IMR-90 (cell line): ENCODE results near the gene EGFR. TPM values are rescaled to one million over a fixed set of nuclear protein-coding genes. Genes with fewer than 3 reads are reported as not detected.

Source experiments
- ATAC-seq: fragments of 200-7000 bp; cut with Tn5 transposase; 2 replicates; pipeline ENCODE4 v1.9.1; 2020; ENCODE audit warnings: low read depth, mild to moderate bottlenecking, moderate library complexity
- BruUV-seq: library from RNA; stranded (reverse); fragments of 400-500 nt; replicated peaks from 2 replicates; lab custom pipeline; 2021; lab: Mats Ljungman, UMichigan
- CTCF ChIA-PET: fragments of 300-600 bp; formaldehyde crosslinking; extraction: SDS; loops from one replicate; lab custom pipeline; 2021; ENCODE audit warnings: antibody characterized with exemption; lab: Yijun Ruan, JAX
- POLR2A ChIA-PET: fragments of 300-600 bp; sonication (Branson Sonifier 250); formaldehyde crosslinking; loops from one replicate; lab custom pipeline; 2022; ENCODE audit warnings: antibody characterized with exemption; ENCODE audit not compliant: unreplicated experiment; lab: Charles Lee
- DNase-seq: peaks from one replicate; pipeline ENCODE4 v3.0.0; 2013
- H2AFZ ChIP-seq: replicated peaks from 2 replicates; pipeline ENCODE3; 2013; ENCODE audit warnings: low read length, mild to moderate bottlenecking; ENCODE audit not compliant: poor library complexity
- H2AK5ac ChIP-seq: 2 replicates; pipeline ENCODE4 v1.6.1; 2013; ENCODE audit warnings: low read depth, low read length, inconsistent platforms
- H2AK9ac ChIP-seq: replicated peaks from 2 replicates; pipeline ENCODE3; 2013; ENCODE audit warnings: mild to moderate bottlenecking, low read depth, low read length, moderate library complexity; ENCODE audit not compliant: poor library complexity
- H2BK120ac ChIP-seq: 2 replicates; pipeline ENCODE4 v1.6.1; 2013; ENCODE audit warnings: low read depth, low read length, inconsistent platforms
- H2BK15ac ChIP-seq: 3 replicates; pipeline ENCODE4 v1.6.1; 2013; ENCODE audit warnings: low read depth, low read length, inconsistent platforms
- H2BK20ac ChIP-seq: 2 replicates; pipeline ENCODE4 v1.6.1; 2013; ENCODE audit warnings: low read depth, mild to moderate bottlenecking, inconsistent platforms, low read length, moderate library complexity
- H2BK5ac ChIP-seq: 2 replicates; pipeline ENCODE4 v1.6.1; 2013; ENCODE audit warnings: mild to moderate bottlenecking, low read depth, low read length, inconsistent platforms; ENCODE audit not compliant: poor library complexity, severe bottlenecking
- H3K14ac ChIP-seq: replicated peaks from 2 replicates; pipeline ENCODE4 v1.6.1; 2013; ENCODE audit warnings: low read depth, low read length, inconsistent platforms
- H3K18ac ChIP-seq: 2 replicates; pipeline ENCODE4 v1.6.1; 2013; ENCODE audit warnings: low read depth, low read length, control low read depth
- H3K23ac ChIP-seq: 2 replicates; pipeline ENCODE4 v1.6.1; 2013; ENCODE audit warnings: low read depth, low read length, inconsistent platforms
- H3K27ac ChIP-seq: 2 replicates; pipeline ENCODE4 v1.5.1; 2013; ENCODE audit warnings: mild to moderate bottlenecking, control low read depth, low read length; ENCODE audit not compliant: insufficient read depth
- H3K27me3 ChIP-seq: 2 replicates; pipeline ENCODE4 v1.6.1; 2013; ENCODE audit warnings: low read length; ENCODE audit not compliant: control insufficient read depth, insufficient read depth
- H3K36me3 ChIP-seq: 2 replicates; pipeline ENCODE4 v1.6.1; 2013; ENCODE audit warnings: low read length, mixed read lengths; ENCODE audit not compliant: control insufficient read depth, insufficient read depth
- H3K4ac ChIP-seq: 2 replicates; pipeline ENCODE4 v1.6.1; 2013; ENCODE audit warnings: low read depth, low read length, inconsistent platforms
- H3K4me1 ChIP-seq: 2 replicates; pipeline ENCODE4 v1.6.1; 2013; ENCODE audit warnings: low read length, mixed read lengths; ENCODE audit not compliant: control insufficient read depth, insufficient read depth
- H3K4me2 ChIP-seq: 2 replicates; pipeline ENCODE4 v1.6.1; 2013; ENCODE audit warnings: low read depth, mild to moderate bottlenecking, control low read depth, low read length, moderate library complexity
- H3K4me3 ChIP-seq: 2 replicates; pipeline ENCODE4 v1.5.1; 2013; ENCODE audit warnings: low read depth, mild to moderate bottlenecking, control low read depth, low read length, moderate library complexity; ENCODE audit not compliant: insufficient read depth
- H3K56ac ChIP-seq: 2 replicates; pipeline ENCODE4 v1.6.1; 2013; ENCODE audit warnings: low read length, inconsistent platforms; ENCODE audit not compliant: insufficient read depth; ENCODE audit errors: extremely low read depth
- H3K79me1 ChIP-seq, 2 experiments: 2 replicates each; pipeline ENCODE4 v1.6.1; 2013; ENCODE audit warnings: low read length in 2 of 2, inconsistent platforms in 1 of 2, low read depth in 1 of 2
- H3K9ac ChIP-seq: 2 replicates; pipeline ENCODE4 v1.6.1; 2013; ENCODE audit warnings: low read depth, low read length, control low read depth
- H3K9me1 ChIP-seq: 2 replicates; pipeline ENCODE4 v1.6.1; 2013; ENCODE audit warnings: low read length, inconsistent platforms; ENCODE audit not compliant: insufficient read depth
- H3K9me3 ChIP-seq: 2 replicates; pipeline ENCODE4 v1.6.1; 2013; ENCODE audit warnings: low read length; ENCODE audit not compliant: control insufficient read depth, insufficient read depth
- H4K20me1 ChIP-seq: 2 replicates; pipeline ENCODE4 v1.6.1; 2013; ENCODE audit warnings: low read length, inconsistent platforms; ENCODE audit not compliant: insufficient read depth
- H4K5ac ChIP-seq: 2 replicates; pipeline ENCODE4 v1.6.1; 2013; ENCODE audit warnings: mild to moderate bottlenecking, low read depth, low read length, control low read depth
- H4K8ac ChIP-seq, 2 experiments: 2 replicates each; pipeline ENCODE4 v1.6.1; 2013; ENCODE audit warnings: low read depth in 2 of 2, low read length in 2 of 2, control low read depth in 1 of 2, inconsistent platforms in 1 of 2
- H4K91ac ChIP-seq: 2 replicates; pipeline ENCODE4 v1.6.1; 2013; ENCODE audit warnings: low read depth, low read length, inconsistent platforms; ENCODE audit not compliant: insufficient read depth
- BHLHE40 ChIP-seq: fragments of 150-350 bp; IDR thresholded peaks from 2 replicates; pipeline ENCODE4 v1.6.1; 2016; ENCODE audit warnings: mild to moderate bottlenecking, low read depth, low read length
- CTCF ChIP-seq: conservative IDR thresholded peaks from 2 replicates; pipeline ENCODE4 v1.5.1; 2012; ENCODE audit warnings: mild to moderate bottlenecking, low read depth, low read length, improper control_type of control experiment
- ELK1 ChIP-seq: fragments of 150-350 bp; IDR thresholded peaks from 2 replicates; pipeline ENCODE4 v1.6.1; 2016; ENCODE audit warnings: low read depth, mild to moderate bottlenecking, low read length, moderate library complexity, borderline replicate concordance
- MAFK ChIP-seq: IDR thresholded peaks from 2 replicates; pipeline ENCODE4 v1.6.1; 2012; ENCODE audit warnings: low read depth, low read length, improper control_type of control experiment
- MAZ ChIP-seq: IDR thresholded peaks from 2 replicates; pipeline ENCODE4 v1.6.1; 2012; ENCODE audit warnings: low read depth, mild to moderate bottlenecking, low read length, improper control_type of control experiment, moderate library complexity, borderline replicate concordance
- SMC3 ChIP-seq: fragments of 150-350 bp; IDR thresholded peaks from 2 replicates; pipeline ENCODE4 v1.6.1; 2016; ENCODE audit warnings: low read depth, mild to moderate bottlenecking, antibody characterized with exemption, low read length, moderate library complexity
- USF2 ChIP-seq: fragments of 150-350 bp; IDR thresholded peaks from 2 replicates; pipeline ENCODE4 v1.6.1; 2017; ENCODE audit warnings: mild to moderate bottlenecking, antibody characterized with exemption, low read length, low read depth
- WGBS, 2 experiments: methylation state at CpG; one replicate each; pipeline versions ENCODE4 v1.1.5 to v1.1.7; 2013; ENCODE audit warnings: missing lambda C conversion rate in 2 of 2; ENCODE audit not compliant: insufficient read length in 1 of 2; ENCODE audit errors: extremely low coverage in 2 of 2; 5-methylcytosine and 5-hydroxymethylcytosine counted together
- dilution Hi-C: fragments of 300-500 bp; cut with HindIII; formaldehyde crosslinking; loops from one replicate; pipeline ENCODE4 v1.14.3; 2018; ENCODE audit warnings: low sequenced_read_pairs; ENCODE audit not compliant: unreplicated experiment
- in situ Hi-C: fragments of 300-500 bp; cut with MboI; formaldehyde crosslinking; loops from 3 replicates; pipeline ENCODE4 v1.14.3; 2019; ENCODE audit warnings: low sequenced_read_pairs, inconsistent platforms, mixed read lengths
- intact Hi-C: fragments of 100-400 bp; cut with micrococcal nuclease; formaldehyde crosslinking; loops from 2 replicates; pipeline ENCODE4 v1.10.0; 2022
- polyA plus RNA-seq, 3 experiments: library from polyadenylated mRNA; depleted of rRNA; stranded (reverse); fragments of >200 nt; gene quantifications; 2 replicates each; pipeline ENCODE4 v1.2.3, GENCODE V29; 2012; ENCODE audit warnings: low replicate concordance in 1 of 3
- total RNA-seq: library from RNA; depleted of rRNA; stranded (reverse); fragments of >200 nt; gene quantifications from 2 replicates; pipeline ENCODE4 v1.2.3, GENCODE V29; 2012

Gene EGFR
- total and polyA plus RNA-seq, 2 of the 4 experiments (the other 2 are of a cell fraction), result 36.9 to 60.4 TPM

GRCh38 chr7:55236476-55236875 is 217.7 kb downstream of the EGFR start:
- no peak overlapping the region for H3K4ac ChIP-seq
- H3K56ac ChIP-seq, result no peak overlapping the region
- H3K9ac ChIP-seq, result no peak overlapping the region
- H3K79me1 ChIP-seq, result no peaks in the 10 kb centered on the region
- H4K20me1 ChIP-seq, result no peaks in the 10 kb centered on the region
- no peaks in the 10 kb centered on the region for H3K36me3 ChIP-seq
- H3K18ac ChIP-seq, result no peak overlapping the region
- no peak overlapping the region for H2AFZ ChIP-seq
- dilution Hi-C loops (no loop called here), in situ Hi-C loops (no loop called here), intact Hi-C loops (no loop called here)
- no peak overlapping the region for H3K4me3 ChIP-seq
- no peak overlapping the region for H4K91ac ChIP-seq
- no peak overlapping the region for H2AK9ac ChIP-seq
- H4K8ac ChIP-seq, result no peak overlapping the region
- H3K27ac ChIP-seq, result no peak overlapping the region
- H3K23ac ChIP-seq, result no peak overlapping the region
- no peak overlapping the region for H2BK15ac ChIP-seq
- POLR2A ChIA-PET, result no interaction called here
- peaks cover 9% of the 10 kb centered on the region; the same call in 1 of the 2 replicates for H3K27me3 ChIP-seq
- H2AK5ac ChIP-seq, result no peak overlapping the region
- no peaks in the 10 kb centered on the region for H3K9me3 ChIP-seq
- H3K14ac ChIP-seq, result no peak overlapping the region
- WGBS, 2 experiments, result 77% methylated on average over 3 of the region's 8 CpGs; no CpG with 5 or more reads in 1 of the 2 experiments
- no peak overlapping the region for H2BK20ac ChIP-seq
- no peaks in the 10 kb centered on the region for H3K9me1 ChIP-seq
- CTCF ChIA-PET, result no interaction called here
- no peak overlapping the region for H4K5ac ChIP-seq
- no peak overlapping the region for H3K4me2 ChIP-seq
- ATAC-seq, result no peak
- no peak overlapping the region for H2BK5ac ChIP-seq
- DNase-seq, result no peak
- H3K4me1 ChIP-seq, result no peaks in the 10 kb centered on the region
- TF ChIP-seq SMC3 (no peak), MAZ (no peak), CTCF (no peak), ELK1 (no peak), MAFK (no peak), USF2 (no peak), BHLHE40 (no peak)
- BruUV-seq, result no TSS peak
- no peak overlapping the region for H2BK120ac ChIP-seq
